SU-DHL-6 (cell line): ENCODE results near the gene TRAF3IP3.

Experiments used
- H2AFZ ChIP-seq: fragments of 200-600 bp; sonication (generic); 2 replicates; pipeline ENCODE4 v1.6.1; 2014; ENCODE audit warnings: low read depth, mild to moderate bottlenecking, moderate library complexity, mixed read lengths, antibody characterized with exemption, low read length; ENCODE audit not compliant: severe bottlenecking
- H3F3A ChIP-seq: fragments of 200-600 bp; shearing (Covaris generic); 2 replicates; pipeline ENCODE4 v1.6.0; 2016; ENCODE audit warnings: antibody characterized with exemption, mild to moderate bottlenecking; ENCODE audit not compliant: insufficient read depth
- H3K27ac ChIP-seq: fragments of 200-600 bp; sonication (generic); 2 replicates; pipeline ENCODE4 v1.5.1; 2016; ENCODE audit warnings: low read depth, mild to moderate bottlenecking, low read length, moderate library complexity, mixed read lengths
- H3K27me3 ChIP-seq: fragments of 200-600 bp; sonication (generic), shearing (Covaris generic); 2 replicates; pipeline ENCODE4 v1.6.0; 2014; ENCODE audit warnings: mild to moderate bottlenecking, low read length
- H3K36me3 ChIP-seq: fragments of 200-600 bp; sonication (generic); 2 replicates; pipeline ENCODE4 v1.6.1; 2014; ENCODE audit warnings: mild to moderate bottlenecking, low read length, mixed read lengths
- H3K4me2 ChIP-seq: fragments of 300-600, 200-600 bp; shearing (Covaris generic), sonication (generic); 2 replicates; pipeline ENCODE4 v1.6.0; 2014; ENCODE audit warnings: low read length, low read depth, mild to moderate bottlenecking; ENCODE audit not compliant: poor library complexity, severe bottlenecking
- H3K4me3 ChIP-seq: fragments of 200-600 bp; sonication (generic); 2 replicates; pipeline ENCODE4 v1.5.1; 2014; ENCODE audit warnings: antibody characterized with exemption, low read length, mild to moderate bottlenecking, mixed read lengths; ENCODE audit not compliant: insufficient read depth, poor library complexity, severe bottlenecking
- H3K79me2 ChIP-seq: fragments of 200-600 bp; sonication (generic); 2 replicates; pipeline ENCODE4 v1.6.1; 2014; ENCODE audit warnings: mild to moderate bottlenecking, low read length, moderate library complexity; ENCODE audit not compliant: insufficient read depth
- H3K9ac ChIP-seq: fragments of 200-600 bp; sonication (generic); 2 replicates; pipeline ENCODE4 v1.7.0; 2014; ENCODE audit warnings: mild to moderate bottlenecking, low read length
- H3K9me2 ChIP-seq: fragments of 200-600 bp; sonication (generic); replicated peaks from 2 replicates; pipeline ENCODE4 v1.6.1; 2014; ENCODE audit warnings: low read length; ENCODE audit not compliant: insufficient read depth
- H3K9me3 ChIP-seq: fragments of 200-600 bp; sonication (generic); 2 replicates; pipeline ENCODE4 v1.6.1; 2014; ENCODE audit warnings: low read length, mixed read lengths; ENCODE audit not compliant: insufficient read depth
- H4K20me1 ChIP-seq: fragments of 200-600 bp; sonication (generic); 2 replicates; pipeline ENCODE4 v1.6.1; 2014; ENCODE audit warnings: low read depth, mild to moderate bottlenecking, antibody characterized with exemption, low read length, moderate library complexity, mixed read lengths
- CTCF ChIP-seq: fragments of 200-600 bp; sonication (generic); IDR thresholded peaks from one replicate; pipeline ENCODE4 v1.5.1; 2017; ENCODE audit warnings: antibody characterized with exemption, mild to moderate bottlenecking, low read length, moderate library complexity; ENCODE audit not compliant: insufficient read depth, poor library complexity, severe bottlenecking
- EZH2phosphoT487 ChIP-seq: fragments of 200-600 bp; sonication (generic), shearing (Covaris generic); conservative IDR thresholded peaks from 2 replicates; pipeline ENCODE4 v1.6.1; 2018; ENCODE audit warnings: mild to moderate bottlenecking, antibody characterized with exemption, low read length, moderate library complexity, mixed read lengths

The TRAF3IP3 gene, protein sequence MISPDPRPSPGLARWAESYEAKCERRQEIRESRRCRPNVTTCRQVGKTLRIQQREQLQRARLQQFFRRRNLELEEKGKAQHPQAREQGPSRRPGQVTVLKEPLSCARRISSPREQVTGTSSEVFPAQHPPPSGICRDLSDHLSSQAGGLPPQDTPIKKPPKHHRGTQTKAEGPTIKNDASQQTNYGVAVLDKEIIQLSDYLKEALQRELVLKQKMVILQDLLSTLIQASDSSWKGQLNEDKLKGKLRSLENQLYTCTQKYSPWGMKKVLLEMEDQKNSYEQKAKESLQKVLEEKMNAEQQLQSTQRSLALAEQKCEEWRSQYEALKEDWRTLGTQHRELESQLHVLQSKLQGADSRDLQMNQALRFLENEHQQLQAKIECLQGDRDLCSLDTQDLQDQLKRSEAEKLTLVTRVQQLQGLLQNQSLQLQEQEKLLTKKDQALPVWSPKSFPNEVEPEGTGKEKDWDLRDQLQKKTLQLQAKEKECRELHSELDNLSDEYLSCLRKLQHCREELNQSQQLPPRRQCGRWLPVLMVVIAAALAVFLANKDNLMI

GRCh38 chr1:209755926-209756614 lies at the start of gene TRAF3IP3:
Gene TRAF3IP3, plus strand, starts transcription at chr1:209756053. Its CDS starts 3,987 bp downstream, at chr1:209760040.
- peak within 1 kb of the TSS; percentile 62 for H3K4me3 ChIP-seq

GRCh38 chr1:209706622-209707021 lies 49.2 kb upstream of the TRAF3IP3 start:
- H3K79me2 ChIP-seq = no peaks in the 10 kb centered on the region
- TF ChIP-seq CTCF = no peak
- TF ChIP-seq EZH2phosphoT487 = no peak
- no peak overlapping the region for H3K9ac ChIP-seq
- no peak overlapping the region for H3K4me2 ChIP-seq
- no peak overlapping the region for H3K4me3 ChIP-seq
- no peaks in the 10 kb centered on the region for H3K9me2 ChIP-seq
- H4K20me1 ChIP-seq = no peaks in the 10 kb centered on the region
- no peaks in the 10 kb centered on the region for H3K27me3 ChIP-seq
- H3F3A ChIP-seq = no peaks in the 10 kb centered on the region
- no peaks in the 10 kb centered on the region for H3K9me3 ChIP-seq
- no peak overlapping the region for H3K27ac ChIP-seq
- no peaks in the 10 kb centered on the region for H3K36me3 ChIP-seq
- no peak overlapping the region for H2AFZ ChIP-seq

More at GRCh38 chr1:209755926-209756614, at the start of gene TRAF3IP3:
- H3K4me2 ChIP-seq = peak within 1 kb of the TSS; percentile 86
- H3K9me2 ChIP-seq = no peaks in the 10 kb centered on the region
- no peaks in the 10 kb centered on the region for H3K9me3 ChIP-seq
- peaks cover 20% of the 10 kb centered on the region; the same call in 1 of the 2 replicates for H3K79me2 ChIP-seq
- peak within 1 kb of the TSS; percentile 67 for H3K9ac ChIP-seq
- no peaks in the 10 kb centered on the region for H3K36me3 ChIP-seq
- TF ChIP-seq EZH2phosphoT487 (no peak), CTCF (no peak)
- H3K27me3 ChIP-seq = no peaks in the 10 kb centered on the region
- peak within 1 kb of the TSS; percentile 81 for H3K27ac ChIP-seq
- H2AFZ ChIP-seq = peak within 1 kb of the TSS; percentile 84
- no peaks in the 10 kb centered on the region for H4K20me1 ChIP-seq
- H3F3A ChIP-seq = no peaks in the 10 kb centered on the region

GRCh38 chr1:209707308-209707707 lies 48.5 kb upstream of the TRAF3IP3 start:
- Histone ChIP-seq H3F3A (no peaks in the 10 kb centered on the region), H3K4me3 (no peak overlapping the region), H3K79me2 (no peaks in the 10 kb centered on the region), H3K4me2 (no peak overlapping the region), H3K27me3 (no peaks in the 10 kb centered on the region), H4K20me1 (no peaks in the 10 kb centered on the region), H3K9me3 (no peaks in the 10 kb centered on the region), H3K9me2 (no peaks in the 10 kb centered on the region), H3K9ac (no peak overlapping the region), H3K36me3 (no peaks in the 10 kb centered on the region), H3K27ac (no peak overlapping the region), H2AFZ (no peak overlapping the region)
- no peak for TF ChIP-seq EZH2phosphoT487
